Fibroblast of villous mesenchyme (primary cell): ENCODE results near the gene ZNF322. TPM values are rescaled to one million over a fixed set of nuclear protein-coding genes. Genes with fewer than 3 reads are reported as not detected.

Source experiments
- DNase-seq: peaks from one replicate; pipeline ENCODE4 v3.0.0-alpha.2; 2010; ENCODE audit warnings: low read depth
- H3K4me3 ChIP-seq: 2 replicates; pipeline ENCODE4 v1.5.1; 2011; ENCODE audit warnings: low read depth, mild to moderate bottlenecking, low read length
- CTCF ChIP-seq: IDR thresholded peaks from 2 replicates; pipeline ENCODE4 v1.5.1; 2012; ENCODE audit warnings: low read depth, mild to moderate bottlenecking, low read length; ENCODE audit not compliant: insufficient read depth
- total RNA-seq: library from RNA; depleted of rRNA; stranded (reverse); fragments of >200 nt; gene quantifications from 2 replicates; pipeline ENCODE4 v1.2.3, GENCODE V29; 2012

ZNF322 gene
- total RNA-seq, 1 donor: 17.7 TPM

- no peak overlapping the region for H3K4me3 ChIP-seq
- no peak for DNase-seq
- no peak for TF ChIP-seq CTCF
Measured at GRCh38 chr6:26624557-26624956, 35.0 kb downstream of the ZNF322 start.

- DNase-seq: no peak
- TF ChIP-seq CTCF: no peak
Measured at GRCh38 chr6:26623339-26623859, 36.1 kb downstream of the ZNF322 start.

GRCh38 chr6:26613689-26614683 lies 45.6 kb downstream of the ZNF322 start:
- no peak for TF ChIP-seq CTCF
- no peak for DNase-seq
- no peak overlapping the region for H3K4me3 ChIP-seq

More at GRCh38 chr6:26623339-26623859, 36.1 kb downstream of the ZNF322 start:
- H3K4me3 ChIP-seq: no peak overlapping the region

- DNase-seq: no peak
- H3K4me3 ChIP-seq: no peak overlapping the region
- TF ChIP-seq CTCF: no peak
Measured at GRCh38 chr6:26613201-26613600, 46.3 kb downstream of the ZNF322 start.

GRCh38 chr6:26611599-26611998 lies 47.9 kb downstream of the ZNF322 start:
- DNase-seq: no peak
- H3K4me3 ChIP-seq: no peak overlapping the region
- TF ChIP-seq CTCF: no peak

- no peak for TF ChIP-seq CTCF
- no peak for DNase-seq
- H3K4me3 ChIP-seq: no peak overlapping the region
Measured at GRCh38 chr6:26609463-26609862, 50.1 kb downstream of the ZNF322 start.
